Measurements from ENCODE around the gene DNM3.

Gene DNM3

DNA sequence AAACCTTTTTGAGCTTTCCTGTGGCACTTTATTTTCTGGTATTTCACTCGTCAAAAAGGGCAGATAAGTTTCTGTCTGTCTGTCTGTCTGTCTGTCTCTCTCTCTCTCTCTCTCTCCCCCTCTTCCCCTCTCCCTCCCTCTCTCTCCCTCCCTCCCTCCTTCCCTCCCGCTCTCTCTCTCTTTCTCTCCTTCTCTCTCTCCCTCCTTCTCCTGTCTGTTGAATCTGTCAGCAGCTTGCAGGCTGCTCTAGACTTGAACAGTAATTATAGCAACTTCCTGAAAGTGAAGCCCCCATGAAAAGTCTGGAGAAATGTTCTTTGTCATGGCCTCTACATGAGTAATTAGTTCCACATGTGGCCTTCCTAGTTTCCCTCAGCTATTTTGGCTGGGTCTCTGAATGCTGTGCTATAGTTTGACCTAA, 303.9 kb downstream of the DNM3 start:
- TF ChIP-seq, protein P1, sequence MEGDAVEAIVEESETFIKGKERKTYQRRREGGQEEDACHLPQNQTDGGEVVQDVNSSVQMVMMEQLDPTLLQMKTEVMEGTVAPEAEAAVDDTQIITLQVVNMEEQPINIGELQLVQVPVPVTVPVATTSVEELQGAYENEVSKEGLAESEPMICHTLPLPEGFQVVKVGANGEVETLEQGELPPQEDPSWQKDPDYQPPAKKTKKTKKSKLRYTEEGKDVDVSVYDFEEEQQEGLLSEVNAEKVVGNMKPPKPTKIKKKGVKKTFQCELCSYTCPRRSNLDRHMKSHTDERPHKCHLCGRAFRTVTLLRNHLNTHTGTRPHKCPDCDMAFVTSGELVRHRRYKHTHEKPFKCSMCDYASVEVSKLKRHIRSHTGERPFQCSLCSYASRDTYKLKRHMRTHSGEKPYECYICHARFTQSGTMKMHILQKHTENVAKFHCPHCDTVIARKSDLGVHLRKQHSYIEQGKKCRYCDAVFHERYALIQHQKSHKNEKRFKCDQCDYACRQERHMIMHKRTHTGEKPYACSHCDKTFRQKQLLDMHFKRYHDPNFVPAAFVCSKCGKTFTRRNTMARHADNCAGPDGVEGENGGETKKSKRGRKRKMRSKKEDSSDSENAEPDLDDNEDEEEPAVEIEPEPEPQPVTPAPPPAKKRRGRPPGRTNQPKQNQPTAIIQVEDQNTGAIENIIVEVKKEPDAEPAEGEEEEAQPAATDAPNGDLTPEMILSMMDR (IDR thresholded peaks at IDR 0.05; ENCODE audit: low read depth, low read length): no peak
- TF ChIP-seq, protein P2, sequence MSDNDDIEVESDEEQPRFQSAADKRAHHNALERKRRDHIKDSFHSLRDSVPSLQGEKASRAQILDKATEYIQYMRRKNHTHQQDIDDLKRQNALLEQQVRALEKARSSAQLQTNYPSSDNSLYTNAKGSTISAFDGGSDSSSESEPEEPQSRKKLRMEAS (IDR thresholded peaks at IDR 0.05; ENCODE audit: low read depth, low read length): no peak
- no peak for TF ChIP-seq POLR2A (IDR thresholded peaks at IDR 0.05; ENCODE audit: extremely low read depth, insufficient read length)
- TF ChIP-seq MYC (IDR thresholded peaks at IDR 0.05; ENCODE audit: low read depth, low read length): no peak
- DNase-seq (ENCODE audit: low read depth): no peak
- H3K4me3 ChIP-seq (ENCODE audit: low read depth, low read length): no peak overlapping the region

DNA sequence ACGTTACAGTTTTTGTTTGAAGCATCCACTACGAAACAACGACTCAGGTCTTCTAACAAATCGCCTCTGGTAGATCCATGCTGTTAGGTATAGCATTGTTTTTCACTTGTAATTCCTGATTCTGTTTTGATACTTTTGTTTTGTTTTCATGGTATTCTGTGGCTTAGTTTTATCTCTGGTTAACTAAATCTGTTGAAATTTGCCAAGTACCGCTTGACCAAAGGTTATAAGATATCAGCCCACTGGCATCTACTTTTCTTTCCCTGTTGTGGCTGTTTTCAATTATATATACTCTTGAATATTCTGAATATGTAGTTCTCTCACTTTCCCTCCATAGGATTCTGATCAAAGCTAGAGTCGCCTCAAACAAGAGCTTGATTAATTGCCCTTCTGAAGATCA, 304.4 kb downstream of the DNM3 start:
- no peak for DNase-seq (ENCODE audit: low read depth)
- TF ChIP-seq, protein P1 (IDR thresholded peaks at IDR 0.05; ENCODE audit: low read depth, low read length): no peak
- no peak for TF ChIP-seq MYC (IDR thresholded peaks at IDR 0.05; ENCODE audit: low read depth, low read length)
- TF ChIP-seq, protein P2 (IDR thresholded peaks at IDR 0.05; ENCODE audit: low read depth, low read length): no peak
- no peak for TF ChIP-seq POLR2A (IDR thresholded peaks at IDR 0.05; ENCODE audit: extremely low read depth, insufficient read length)
- no peak overlapping the region for H3K4me3 ChIP-seq (ENCODE audit: low read depth, low read length)

DNA sequence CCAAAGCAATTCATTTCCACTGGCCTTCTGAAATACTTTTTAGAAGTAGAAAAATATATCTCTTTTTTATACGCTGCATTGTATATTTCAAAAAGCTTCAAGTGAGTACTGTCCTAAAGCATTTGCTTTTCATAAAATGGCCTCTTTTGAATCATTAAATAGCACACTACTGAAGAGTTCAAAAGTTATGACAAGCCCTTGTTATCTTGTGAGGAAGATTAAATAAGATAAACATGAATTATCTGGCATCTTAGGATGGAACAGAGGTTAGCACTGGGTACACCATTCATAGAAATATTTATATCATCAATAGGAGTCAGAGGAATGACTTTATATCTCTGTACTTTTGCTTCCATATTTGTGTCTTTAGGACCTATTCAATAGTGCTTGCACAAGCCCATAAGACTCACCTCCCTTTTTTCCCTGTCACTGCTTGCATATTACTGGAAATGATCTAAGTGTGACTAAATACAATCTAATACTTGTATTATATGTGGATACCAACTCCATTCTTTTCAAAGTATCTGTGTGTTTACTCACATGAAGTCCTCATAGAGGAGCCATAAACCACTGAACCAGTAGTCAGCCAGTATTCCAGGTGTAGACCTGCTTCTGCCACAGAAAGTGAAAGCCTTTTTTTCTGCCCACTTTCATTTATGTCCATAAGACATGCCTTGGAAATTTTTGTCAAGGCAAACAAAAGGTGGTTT, 305.0 kb downstream of the DNM3 start:
- no peak for DNase-seq (ENCODE audit: low read depth)
- no peak overlapping the region for H3K4me3 ChIP-seq (ENCODE audit: low read depth, low read length)
- TF ChIP-seq MYC (IDR thresholded peaks at IDR 0.05; ENCODE audit: low read depth, low read length) (no peak), POLR2A (IDR thresholded peaks at IDR 0.05; ENCODE audit: extremely low read depth, insufficient read length) (no peak)
- TF ChIP-seq, protein P1 (IDR thresholded peaks at IDR 0.05; ENCODE audit: low read depth, low read length): no peak
- TF ChIP-seq, protein P2 (IDR thresholded peaks at IDR 0.05; ENCODE audit: low read depth, low read length): no peak

DNA sequence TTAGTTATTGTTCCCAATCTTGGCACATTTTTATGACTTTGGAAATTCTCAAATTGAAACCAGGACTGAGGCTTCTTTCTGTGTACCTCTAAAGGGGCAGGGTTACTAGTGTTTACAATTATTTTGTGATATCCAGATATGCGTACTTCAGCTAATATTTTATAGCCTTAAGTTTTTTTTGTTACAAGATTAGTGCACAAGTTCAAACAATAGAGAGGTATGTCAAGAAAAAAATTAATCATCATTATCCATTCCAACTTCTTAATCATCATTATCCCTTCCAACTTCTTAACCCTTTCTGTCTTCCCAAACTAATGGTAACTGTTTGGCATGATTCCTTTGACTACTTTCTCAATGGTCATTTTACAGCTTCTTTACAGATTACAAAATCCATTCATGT, 306.2 kb downstream of the DNM3 start:
- TF ChIP-seq, protein P1 (IDR thresholded peaks at IDR 0.05; ENCODE audit: low read depth, low read length): no peak
- TF ChIP-seq, protein P2 (IDR thresholded peaks at IDR 0.05; ENCODE audit: low read depth, low read length): no peak
- TF ChIP-seq POLR2A (IDR thresholded peaks at IDR 0.05; ENCODE audit: extremely low read depth, insufficient read length): no peak
- TF ChIP-seq MYC (IDR thresholded peaks at IDR 0.05; ENCODE audit: low read depth, low read length): no peak
- H3K4me3 ChIP-seq (ENCODE audit: low read depth, low read length): no peak overlapping the region
- DNase-seq (ENCODE audit: low read depth): no peak

DNA sequence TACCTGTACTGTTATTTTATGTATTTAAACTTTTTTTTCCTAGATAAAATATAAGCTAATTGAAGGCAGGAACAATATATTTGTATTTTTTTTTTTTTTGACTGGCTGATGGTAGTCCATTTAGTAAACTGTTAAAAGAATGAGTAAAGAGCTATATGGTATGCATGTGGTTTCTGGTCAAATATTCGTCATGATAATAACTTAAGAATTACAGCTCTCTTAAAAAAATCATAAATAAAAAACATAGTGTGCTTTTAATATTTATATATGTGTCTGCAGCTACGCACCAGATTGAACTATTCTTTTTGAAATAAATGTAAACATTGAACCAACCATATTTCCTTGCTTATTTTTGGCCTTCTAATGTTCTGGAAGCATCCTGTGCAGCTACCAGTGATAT, 306.9 kb downstream of the DNM3 start:
- no peak for TF ChIP-seq POLR2A (IDR thresholded peaks at IDR 0.05; ENCODE audit: extremely low read depth, insufficient read length)
- TF ChIP-seq, protein P2 (IDR thresholded peaks at IDR 0.05; ENCODE audit: low read depth, low read length): no peak
- TF ChIP-seq, protein P1 (IDR thresholded peaks at IDR 0.05; ENCODE audit: low read depth, low read length): no peak
- no peak for DNase-seq (ENCODE audit: low read depth)

More for the DNA sequence above, 306.9 kb downstream of the DNM3 start:
- no peak overlapping the region for H3K4me3 ChIP-seq (ENCODE audit: low read depth, low read length)
